B cell (primary cell): Measurements from ENCODE around the gene SLC35A5.

Experiments used
- CTCF ChIP-seq: fragments of 200-600 bp; IDR thresholded peaks from one replicate; pipeline ENCODE4 v1.8.0; 2022; ENCODE audit warnings: antibody characterized with exemption, mild to moderate bottlenecking
- EZH2 ChIP-seq: IDR thresholded peaks from 2 replicates; pipeline ENCODE4 v1.6.1; 2012; ENCODE audit warnings: borderline replicate concordance, low read depth, mild to moderate bottlenecking, moderate library complexity, low read length; ENCODE audit not compliant: insufficient read depth, poor library complexity, severe bottlenecking

GRCh38 chr3:112629425-112629824, 67.6 kb downstream of the SLC35A5 start:
- TF ChIP-seq CTCF (no peak), EZH2 (no peak)
